NCI-H82 (cell line): ENCODE data around the gene LRPAP1.

Experiments
- DNase-seq: peaks from one replicate; lab custom pipeline; 2025; lab: John Stamatoyannopoulos, UW

The LRPAP1 gene

DNA sequence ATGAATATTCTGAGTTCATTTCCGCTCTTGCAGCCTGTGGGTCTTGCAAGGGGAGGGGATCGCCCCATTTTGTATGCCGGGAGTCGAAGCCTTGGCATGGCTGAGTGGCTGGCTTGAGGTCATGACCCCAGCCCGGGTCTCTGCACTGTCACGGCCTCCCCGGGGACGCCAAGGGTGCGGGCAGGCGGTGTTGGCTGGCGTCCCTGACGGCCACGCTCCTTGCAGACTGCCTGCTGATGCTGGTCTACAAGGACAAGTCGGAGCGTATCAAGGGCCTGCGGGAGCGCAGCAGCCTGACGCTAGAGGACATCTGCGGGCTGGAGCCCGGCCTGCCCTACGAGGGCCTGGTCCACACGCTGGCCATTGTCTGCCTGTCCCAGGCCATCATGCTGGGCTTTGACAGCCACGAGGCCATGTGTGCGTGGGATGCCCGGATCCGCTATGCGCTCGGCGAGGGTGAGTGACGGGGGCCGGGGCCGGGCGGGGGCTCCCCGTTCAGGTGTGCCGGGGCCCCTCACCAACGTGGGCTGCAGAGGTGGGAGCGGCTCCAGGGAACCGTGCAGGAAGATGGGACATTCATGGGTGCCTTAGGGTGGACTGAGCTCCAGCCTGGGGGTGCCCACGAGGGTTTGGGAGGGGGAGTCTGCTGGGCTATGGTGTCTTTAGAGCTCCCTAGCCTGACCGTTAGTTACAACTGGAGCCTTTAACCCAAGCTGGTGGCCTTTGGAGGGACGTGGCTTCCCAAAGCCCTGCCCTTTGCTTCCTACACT is 58.9 kb downstream of the LRPAP1 start:
- DNase-seq: no peak

DNA sequence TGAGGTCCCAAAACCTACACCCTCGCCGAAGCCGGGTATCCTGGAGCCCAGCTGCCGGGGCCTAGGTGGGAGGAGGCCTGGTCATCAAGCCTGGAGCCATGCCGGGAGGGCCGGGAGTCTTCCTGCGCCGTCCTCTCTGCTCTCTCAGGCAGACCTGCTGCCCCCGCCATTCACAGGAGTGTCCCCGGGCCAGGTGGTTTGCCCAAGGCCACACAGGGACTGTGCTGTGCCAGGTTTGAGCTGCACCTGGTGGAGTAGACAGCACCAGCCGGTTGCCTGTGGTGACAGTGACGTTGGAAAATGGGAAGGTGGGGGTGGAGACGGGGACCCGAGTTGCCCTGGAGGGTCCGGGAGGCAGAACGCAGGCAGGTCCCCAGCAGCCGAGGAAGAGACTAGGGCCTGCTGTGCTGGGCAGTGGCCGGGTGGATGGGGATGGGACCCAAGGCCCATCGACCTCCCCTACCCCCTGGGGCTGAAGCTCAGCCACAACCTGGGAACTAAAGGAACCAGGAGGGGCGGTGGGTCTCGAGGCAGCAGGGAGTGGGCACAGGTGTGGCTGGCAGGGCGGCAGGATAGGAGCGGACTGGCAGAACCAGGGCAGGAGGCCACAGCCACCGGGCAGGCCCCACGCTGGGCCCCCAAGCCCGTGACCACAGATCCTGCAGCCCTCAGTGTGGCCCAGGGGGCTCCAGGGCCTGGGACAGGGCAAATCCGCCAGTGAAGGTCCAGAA is 59.6 kb downstream of the LRPAP1 start:
- no peak for DNase-seq

DNA sequence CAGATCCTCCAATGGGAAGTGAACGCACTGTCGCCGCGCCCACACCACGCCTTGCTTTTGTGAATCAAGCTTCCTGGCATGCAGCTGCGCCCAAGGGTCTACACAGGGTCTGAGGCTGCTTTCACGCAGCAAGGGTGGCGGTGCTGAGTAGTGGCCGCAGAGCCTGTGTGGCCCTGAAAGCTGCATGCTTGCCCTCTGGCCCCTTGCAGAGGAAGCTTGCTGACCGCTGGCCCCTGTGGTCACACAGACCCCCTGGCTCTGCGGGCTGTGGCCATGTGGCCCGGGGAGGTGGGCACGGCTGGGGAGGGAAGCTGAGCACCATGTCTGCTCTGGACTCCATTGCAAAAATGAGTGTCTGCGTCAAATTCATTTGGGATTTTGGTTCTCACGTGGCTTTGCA is 60.3 kb downstream of the LRPAP1 start:
- no peak for DNase-seq

DNA sequence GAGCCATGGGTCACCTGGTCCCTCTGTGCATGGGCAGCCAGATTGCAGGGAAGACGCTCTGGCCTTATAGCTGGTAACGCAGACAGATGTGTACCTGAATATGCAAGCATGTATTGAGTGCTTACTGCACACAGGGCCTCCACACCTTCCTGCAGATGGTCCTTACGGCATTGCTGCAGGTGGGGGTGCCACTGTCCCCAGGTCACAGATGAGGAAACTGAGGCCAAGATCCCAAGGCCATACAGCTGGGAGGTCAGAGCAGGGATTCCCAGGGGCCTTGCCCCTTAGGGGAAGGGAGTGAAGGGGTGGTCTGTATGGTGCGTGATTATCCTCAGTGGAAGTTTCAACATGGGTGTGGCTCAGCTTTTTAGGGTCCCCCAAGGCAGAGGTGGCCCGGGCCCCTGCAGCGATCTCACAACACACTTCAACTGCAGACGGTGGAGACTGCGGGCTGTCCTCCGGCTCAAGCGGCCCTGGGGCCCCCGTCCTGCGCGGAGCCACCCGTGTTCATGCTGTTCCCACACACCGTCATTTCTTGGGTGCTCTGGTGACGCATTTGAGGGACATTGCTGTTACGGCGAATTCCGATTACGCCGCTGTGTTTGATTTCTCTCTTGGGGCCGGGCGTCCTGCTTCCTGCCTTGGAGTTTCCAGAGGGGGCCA is 61.0 kb downstream of the LRPAP1 start:
- DNase-seq: no peak

DNA sequence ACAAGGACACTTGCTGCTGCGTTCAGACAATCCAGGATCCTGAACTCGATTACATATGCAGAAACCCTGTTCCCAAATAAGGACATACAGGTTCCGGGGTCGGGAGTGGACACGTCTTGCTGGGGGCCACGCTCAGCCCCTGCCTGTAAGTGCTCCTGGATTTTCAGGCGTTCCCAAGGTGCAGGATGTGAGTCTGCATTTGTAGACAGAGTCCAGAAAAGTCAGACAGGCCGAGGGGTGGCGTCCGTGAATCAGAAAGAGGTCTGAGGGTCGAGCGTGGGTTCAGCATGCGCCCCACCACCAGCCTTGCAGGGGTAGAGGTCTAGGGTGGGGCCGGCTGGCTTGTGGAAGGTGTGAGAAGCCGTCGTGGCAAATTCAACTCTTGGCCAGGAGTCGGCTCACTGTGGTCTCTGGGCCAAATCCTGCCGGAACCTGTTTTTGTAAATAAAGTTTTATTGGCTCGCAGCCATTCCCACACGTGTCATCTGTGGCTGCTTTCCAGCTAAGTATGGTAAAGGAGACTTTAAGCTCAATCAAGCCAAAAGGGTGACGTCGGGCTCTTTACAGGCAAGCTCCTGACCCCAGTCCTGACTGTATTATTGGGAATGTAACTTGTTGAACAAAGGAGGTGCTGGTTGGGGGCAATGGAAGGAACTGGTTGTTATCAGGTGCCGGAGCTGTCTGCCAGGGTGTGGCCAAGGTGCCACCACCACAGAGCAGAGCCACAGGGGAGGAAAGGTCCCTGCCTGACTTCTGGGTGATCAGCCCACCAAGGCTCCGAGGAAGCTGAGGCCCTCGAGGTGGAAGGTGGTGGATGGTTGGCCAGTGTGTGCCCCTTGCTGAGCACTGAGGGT is 61.8 kb downstream of the LRPAP1 start:
- DNase-seq: no peak

DNA sequence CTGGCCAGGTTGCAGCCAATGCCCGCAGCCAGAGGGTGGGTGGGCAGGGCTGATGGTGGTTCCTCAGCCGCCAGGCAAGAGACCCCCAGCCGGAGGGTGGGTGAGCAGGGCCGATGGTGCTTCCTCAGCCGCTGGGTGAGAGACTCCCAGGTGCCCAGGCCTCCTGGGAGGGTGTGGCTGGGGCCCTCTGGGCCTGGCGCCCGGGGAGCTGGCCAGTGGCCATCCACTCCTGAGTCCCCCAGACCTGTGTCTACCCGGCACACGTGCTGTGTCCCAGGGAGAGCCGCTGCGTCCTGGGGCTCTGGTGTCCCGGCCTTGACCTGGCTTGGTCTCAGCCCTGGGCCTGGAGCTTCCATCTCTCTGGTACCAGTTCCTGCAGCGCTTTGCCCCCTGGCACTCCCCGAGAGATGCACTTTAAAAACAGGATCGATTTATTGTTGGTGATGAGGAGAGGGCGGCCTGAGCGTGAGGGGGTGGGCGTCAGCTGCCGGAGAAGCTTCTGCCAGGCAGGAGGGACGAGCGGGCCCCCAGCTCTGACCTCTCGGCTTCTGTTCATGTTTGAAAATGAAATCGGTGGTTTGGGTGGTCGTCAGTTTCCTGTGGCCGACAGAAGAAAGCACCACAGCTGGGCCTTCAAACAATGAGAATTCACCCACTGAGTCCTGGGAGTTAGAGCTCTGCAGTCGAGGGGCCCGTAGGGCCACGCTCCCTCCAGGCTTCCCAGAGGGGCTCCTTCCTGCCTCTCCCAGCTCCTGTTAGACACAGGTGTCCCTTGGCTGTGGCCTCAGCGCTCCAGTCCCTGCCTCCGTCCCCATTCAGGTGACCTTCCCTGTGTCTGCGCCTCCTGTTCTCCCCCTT is 62.6 kb downstream of the LRPAP1 start:
- no peak for DNase-seq

DNA sequence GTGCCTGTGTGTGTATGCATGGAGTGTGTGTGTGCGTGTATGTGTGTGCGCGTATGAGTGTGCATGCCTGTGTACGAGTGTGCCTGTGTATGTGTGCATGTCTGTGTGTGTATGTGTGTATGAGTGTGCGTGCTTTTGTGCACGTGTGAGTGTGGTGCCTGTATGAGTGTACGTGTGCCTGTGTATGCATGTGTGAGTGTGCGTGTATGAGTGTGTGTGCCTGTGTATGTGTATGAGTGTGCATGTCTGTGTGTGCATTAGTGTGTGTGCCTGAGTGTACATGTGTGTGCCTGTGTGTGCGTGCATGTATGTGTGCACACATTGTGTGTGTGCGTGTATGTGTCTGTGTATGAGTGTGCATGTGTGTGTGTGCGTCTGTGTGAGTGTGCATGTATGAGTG is 63.4 kb downstream of the LRPAP1 start:
- DNase-seq: no peak

DNA sequence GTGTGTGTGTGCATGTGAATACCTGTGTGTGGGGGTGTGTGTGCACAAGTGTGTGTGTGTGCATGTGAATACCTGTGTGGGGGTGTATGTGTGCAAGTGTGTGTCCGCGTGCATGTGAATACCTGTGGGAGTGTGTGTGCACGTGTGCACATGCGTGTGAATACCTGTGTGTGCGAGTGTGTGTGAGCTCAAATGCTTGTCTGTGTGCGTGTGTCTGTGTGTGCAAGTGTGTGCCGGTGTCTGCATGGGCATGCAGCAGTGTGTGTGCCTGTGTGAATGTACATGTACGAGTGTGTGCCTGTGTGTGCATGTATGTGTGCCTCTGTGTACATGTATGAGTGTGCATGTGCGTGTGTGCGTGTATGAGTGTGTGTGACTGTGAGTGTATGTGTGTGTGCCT is 64.1 kb downstream of the LRPAP1 start:
- no peak for DNase-seq

DNA sequence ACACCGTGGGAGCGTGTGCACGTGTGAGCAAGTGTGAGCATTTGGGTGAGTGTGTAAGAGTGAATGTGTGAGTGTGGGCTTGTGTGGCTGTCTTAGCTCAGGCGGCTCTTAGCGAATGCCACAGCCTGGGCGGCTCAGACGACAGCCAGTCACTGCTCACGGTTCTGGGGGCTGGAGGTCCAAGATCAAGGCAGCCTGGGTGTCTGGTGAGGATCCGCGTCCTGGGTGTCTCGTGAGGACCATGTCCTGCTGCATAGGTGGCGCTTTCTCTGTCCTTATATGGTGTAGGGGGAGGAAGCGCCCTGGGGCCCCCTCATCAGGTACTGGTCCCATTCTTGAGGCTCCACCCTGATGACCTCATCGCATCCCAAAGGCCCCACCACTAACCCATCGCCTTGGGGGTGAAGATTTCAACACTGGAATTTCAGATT is 64.6 kb downstream of the LRPAP1 start:
- DNase-seq: no peak

DNA sequence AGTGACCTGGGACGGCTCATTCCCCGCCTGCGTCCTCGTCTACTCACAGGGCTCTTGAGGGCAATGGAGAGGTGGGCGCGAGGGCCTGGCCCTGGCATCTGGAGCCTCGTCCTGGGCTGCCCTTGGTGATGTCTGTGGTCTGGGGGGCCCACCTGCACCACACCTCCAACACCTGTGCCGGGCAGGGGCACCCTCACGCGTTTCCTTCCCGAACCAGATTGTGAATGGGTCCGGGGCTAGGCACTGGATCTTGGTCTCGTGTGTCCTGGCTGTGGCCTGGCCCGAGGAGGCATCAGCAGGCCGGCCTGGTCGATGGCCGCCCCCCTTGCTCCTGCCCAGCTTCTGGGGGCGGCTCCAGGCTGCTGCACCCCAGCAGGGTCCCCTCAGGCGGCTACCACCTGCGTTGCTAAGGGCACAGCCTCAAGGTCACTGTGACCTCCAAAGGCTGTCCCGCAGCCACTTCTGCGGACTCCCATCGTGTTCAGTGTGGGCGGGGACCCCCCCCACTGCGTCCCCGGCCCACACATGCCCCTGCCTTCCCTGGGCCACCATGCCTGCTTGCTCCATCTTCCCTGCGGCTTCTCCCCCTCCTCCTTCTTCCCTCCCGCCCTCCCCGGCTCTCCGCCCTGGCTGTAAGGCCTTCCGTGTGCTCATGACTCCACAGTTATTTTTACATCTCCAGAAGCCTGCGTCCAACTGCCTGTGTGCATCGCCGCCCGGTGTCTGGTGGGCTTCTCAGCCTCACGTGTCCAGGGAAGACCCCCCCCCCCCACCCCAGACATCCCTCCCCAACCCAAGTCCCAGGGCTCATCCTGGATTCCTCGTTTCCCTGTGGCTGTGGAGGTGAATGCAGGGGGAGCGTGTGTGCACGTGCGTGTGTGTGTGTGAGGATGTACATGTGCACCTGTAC is 65.3 kb downstream of the LRPAP1 start:
- DNase-seq: no peak

DNA sequence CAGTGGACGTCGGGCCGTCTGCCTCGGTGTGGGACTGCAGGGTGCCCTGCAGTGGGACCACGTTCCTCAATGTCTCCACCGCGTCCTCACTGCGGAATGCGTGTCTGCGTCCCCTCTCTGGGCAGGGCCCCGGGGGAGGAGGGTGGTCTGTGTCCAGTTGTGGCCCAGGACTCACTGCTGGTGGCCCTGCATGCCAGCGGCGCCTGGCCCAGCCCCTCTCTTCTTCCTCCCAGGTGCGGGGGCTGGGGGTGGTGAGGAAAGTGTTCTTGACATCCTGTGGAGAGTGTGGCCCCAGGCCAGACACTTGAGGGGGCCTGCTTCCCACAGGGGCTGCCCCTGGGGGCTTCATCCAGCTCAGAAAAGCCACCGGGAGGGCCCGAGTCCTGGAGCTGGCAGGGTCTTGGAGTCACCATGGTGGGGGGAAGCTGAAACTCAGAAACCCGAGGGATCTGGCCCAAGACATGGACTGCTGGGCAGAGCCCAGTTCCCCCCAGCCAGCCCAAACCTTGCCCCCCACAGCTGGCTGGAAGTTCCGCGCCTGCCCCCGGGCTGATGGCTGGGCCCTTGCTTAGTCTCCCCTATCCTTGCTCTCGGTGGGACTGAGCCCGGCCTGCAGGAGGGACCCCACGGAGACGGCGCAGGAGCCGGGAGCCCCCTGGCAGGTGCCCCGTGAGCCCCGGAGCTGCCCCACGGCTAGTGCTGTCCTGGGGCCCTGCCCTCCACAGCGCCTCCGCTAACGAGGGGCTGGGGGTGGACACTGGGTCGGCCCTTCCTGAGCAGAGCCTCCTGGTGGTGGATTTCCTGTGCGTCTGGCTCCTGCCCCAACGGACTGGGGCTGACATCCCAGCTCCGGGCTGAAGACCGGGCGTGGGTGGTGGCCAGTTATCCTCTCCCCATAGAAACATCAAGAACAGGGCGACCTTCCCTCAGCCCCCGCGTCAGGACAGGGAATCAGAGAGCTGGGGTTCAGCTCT is 66.2 kb downstream of the LRPAP1 start:
- DNase-seq: no peak

DNA sequence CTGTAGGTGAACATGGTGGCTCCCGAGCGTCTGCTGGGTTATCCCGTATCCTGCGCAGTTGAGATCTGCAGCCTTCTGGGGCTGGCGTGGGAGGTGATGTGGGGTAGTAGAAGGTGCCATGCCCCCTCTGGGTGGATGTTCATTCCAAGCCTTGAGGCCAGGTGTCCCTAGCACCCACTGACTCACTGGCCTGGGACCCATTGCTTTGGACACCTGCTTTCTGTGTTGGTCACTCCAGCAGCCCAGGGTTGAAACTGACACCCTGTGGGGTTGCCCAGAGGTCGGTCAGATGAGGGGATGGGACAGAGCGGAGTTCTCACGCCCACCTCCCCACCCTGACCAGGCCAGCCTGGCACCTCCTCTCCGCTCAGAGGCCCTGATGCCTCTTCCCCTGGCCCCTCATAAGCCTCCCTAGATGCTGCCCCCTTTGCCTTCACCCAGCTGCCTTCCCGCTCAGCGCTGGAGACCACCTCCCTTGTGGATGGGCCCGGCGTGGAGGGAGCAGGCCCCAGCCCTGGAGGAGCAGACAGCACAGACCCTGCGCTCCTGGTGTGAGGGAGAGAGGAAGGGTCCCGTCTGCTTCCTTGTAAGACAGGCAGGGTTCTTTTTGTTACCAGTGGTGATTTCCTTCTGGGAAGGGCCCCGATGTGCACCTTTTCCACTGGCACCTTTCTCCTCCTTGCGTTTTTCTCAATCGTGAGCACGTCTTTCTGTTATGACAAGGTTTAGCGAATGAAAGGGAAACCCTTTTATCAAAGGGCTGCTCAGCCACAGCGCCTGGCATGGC is 67.1 kb downstream of the LRPAP1 start:
- DNase-seq: no peak

DNA sequence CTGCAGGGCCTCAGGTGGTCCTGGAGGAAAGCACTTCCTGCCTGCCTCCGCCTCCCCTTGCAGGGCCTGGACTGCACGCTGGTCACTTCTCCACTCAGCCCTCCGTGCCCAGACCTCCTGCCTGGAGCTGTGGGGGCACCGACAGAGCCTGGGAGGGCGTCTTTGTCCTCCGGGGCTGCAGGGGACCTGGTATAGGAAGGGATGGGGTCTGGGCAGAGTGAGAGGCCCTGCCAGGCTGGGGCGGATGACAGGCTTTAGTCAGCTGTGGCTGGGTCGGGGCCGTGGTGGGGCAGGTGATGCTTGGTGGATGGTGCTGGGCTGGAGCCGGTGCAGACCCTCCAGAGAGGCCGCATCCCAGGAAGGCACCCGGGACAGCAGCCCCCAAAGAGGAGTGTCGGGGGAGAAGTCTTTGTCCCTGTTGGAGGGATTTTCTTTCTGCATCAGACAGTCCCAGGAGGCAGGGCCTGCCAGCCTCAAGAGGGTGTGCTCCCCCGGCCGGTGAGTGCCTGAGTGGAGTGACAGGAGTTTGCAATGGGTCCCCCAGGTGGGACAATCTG is 67.8 kb downstream of the LRPAP1 start:
- no peak for DNase-seq

DNA sequence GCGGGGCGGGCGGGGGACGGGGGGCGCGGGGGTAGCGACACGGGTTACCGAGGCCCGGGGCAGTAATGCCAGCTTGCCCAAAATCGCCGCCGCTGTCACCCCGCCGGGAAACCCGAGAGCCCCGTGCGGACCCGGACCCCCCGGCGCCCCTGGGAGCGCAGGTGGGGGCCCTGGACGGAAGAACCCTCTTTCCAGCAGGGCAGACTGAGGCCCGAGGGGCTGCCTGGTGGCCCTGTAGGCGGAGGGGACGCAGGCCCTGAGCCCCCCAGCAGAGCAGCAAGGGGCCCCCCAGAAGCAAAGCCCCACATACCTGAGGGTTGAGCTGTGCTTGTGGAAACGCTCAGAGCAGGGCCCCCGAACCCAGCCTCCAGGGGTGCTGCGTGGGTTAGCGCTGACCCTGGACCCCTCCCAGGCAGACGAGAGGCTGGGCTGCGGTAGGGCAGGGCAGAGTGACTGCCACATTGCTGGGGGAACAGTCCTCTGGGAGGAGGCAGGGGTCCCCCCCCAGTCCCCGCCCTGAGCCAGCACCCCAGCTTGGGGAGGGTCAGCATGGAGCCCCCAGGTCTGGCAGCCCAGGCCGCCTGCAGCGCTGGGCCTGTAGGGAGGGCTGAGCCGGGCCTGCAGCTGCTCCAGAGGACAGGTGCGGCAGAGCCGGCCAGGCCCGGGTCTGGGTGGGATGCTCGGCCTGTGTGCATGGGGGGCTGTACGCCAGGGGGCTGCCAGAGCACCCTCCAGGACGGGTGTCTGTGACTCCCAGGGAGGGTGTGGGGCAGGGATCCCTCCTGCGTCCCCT is 68.5 kb downstream of the LRPAP1 start:
- DNase-seq: no peak

DNA sequence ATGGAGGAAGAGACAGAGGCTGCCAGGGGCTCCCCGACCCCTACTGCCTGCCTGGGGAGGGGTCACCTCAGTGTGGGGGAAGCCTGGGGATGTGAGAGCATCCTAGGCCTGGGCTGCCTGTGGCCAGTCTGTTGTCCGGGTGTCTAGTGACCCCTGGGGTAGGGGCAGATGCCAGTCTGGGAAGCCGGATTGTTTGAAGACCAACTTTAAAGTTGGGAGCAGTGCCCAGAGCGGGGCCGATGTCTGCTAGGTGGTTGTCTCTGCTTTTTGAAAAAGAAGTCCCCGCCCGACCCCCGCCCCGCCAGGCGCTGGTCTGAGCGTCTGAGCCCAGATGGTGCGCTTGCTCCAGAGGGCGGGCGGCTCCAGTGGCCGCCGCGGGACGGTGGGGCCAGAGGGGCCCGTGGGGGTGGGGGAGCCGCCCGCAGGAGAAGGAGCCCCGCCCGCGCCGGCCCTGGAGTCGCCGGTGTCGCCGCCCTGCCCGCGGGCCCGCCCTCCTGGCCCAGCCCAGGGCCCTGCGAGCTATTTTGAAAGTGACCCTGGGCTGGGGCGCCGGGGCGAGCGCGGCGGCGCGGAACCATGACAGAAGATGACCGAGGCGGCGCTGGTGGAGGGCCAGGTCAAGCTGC is 69.3 kb downstream of the LRPAP1 start, which contains the start of gene DOK7:
Gene DOK7, plus strand, starts transcription at position 517 of the 626 bp plus-strand sequence. Its CDS starts 70 bp downstream, at position 587.
- DNase-seq: no peak

DNA sequence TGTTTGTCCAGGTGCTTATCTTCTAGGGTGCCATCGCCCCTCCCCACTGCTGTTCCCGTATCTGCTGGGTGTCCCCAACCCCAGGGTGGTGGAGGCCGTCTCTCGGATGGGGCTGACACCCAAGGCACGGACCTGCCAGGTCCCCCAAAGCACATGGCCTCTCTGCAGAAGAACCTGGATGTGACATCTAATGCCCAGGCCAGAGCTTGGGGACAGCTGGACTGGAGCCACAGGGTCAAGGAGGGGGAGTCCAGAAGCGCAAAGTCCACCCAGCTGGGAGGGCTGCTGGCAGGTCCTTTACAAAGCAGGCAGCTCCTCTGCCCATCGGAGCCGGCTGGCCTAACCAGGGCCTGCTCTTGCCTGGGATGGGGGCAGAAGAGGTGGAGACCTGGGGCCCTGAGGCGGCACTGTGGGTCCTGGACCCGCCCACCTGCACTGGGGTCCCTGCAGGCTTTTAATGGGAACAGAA is 69.9 kb downstream of the LRPAP1 start:
- no peak for DNase-seq
